Naive thymus-derived CD4-positive, alpha-beta T cell (primary cell): ENCODE results near the gene JAG2. TPM values are rescaled to one million over a fixed set of nuclear protein-coding genes. Genes with fewer than 3 reads are reported as not detected.
A peak's percentile ranks its signal among the peaks of the same experiment; 100 is the strongest.

ENCODE experiments used
- ATAC-seq: fragments of 150-1000 bp; cut with Tn5 transposase; 2 replicates; pipeline ENCODE4 v1.10.0; 2021; ENCODE audit warnings: mild to moderate bottlenecking, moderate library complexity
- CTCF ChIA-PET: fragments of 350-600 bp; sonication (Branson Sonifier 250); formaldehyde crosslinking; loops from one replicate; lab custom pipeline; 2021; ENCODE audit warnings: antibody characterized with exemption; lab: Charles Lee
- POLR2A ChIA-PET: fragments of 350-600 bp; sonication (Branson Sonifier 250); formaldehyde crosslinking; loops from one replicate; lab custom pipeline; 2021; ENCODE audit warnings: antibody characterized with exemption, inconsistent platforms; lab: Charles Lee
- DNase-seq, 9 donors: peaks; one replicate each; pipeline versions ENCODE4 v3.0.0 to v3.0.0-alpha.2; 2020 to 2022; ENCODE audit warnings: mixed read lengths in 1 of 9
- H3K27ac ChIP-seq: one replicate; pipeline ENCODE4 v1.7.0; 2013; ENCODE audit warnings: mild to moderate bottlenecking, low read depth, low read length, moderate library complexity
- H3K27me3 ChIP-seq, 2 donors: one replicate each; pipeline ENCODE4 v1.7.0; 2013; ENCODE audit warnings: low read length in 2 of 2, mild to moderate bottlenecking in 2 of 2, moderate library complexity in 2 of 2; ENCODE audit not compliant: control insufficient read depth in 2 of 2, insufficient read depth in 2 of 2
- H3K36me3 ChIP-seq, 3 experiments: 1 replicate in 2 of 3; 2 replicates in 1 of 3; pipeline ENCODE4 v1.7.0; 2013; ENCODE audit warnings: low read length in 3 of 3, mild to moderate bottlenecking in 3 of 3, moderate library complexity in 1 of 3; ENCODE audit not compliant: insufficient read depth in 3 of 3, control insufficient read depth in 2 of 3
- H3K4me1 ChIP-seq, 2 donors: one replicate each; pipeline ENCODE4 v1.7.0; 2013; ENCODE audit warnings: low read length in 2 of 2, mild to moderate bottlenecking in 2 of 2, moderate library complexity in 1 of 2; ENCODE audit not compliant: control insufficient read depth in 2 of 2, insufficient read depth in 2 of 2
- H3K4me3 ChIP-seq: 2 replicates; pipeline ENCODE4 v1.7.0; 2013; ENCODE audit warnings: mild to moderate bottlenecking, low read length
- H3K9me3 ChIP-seq, 3 experiments: 1 replicate in 2 of 3; 2 replicates in 1 of 3; pipeline ENCODE4 v1.7.0; 2013; ENCODE audit warnings: low read length in 3 of 3; ENCODE audit not compliant: control insufficient read depth in 2 of 3
- H3K27ac Mint-ChIP-seq, 9 donors: one replicate each; pipeline ENCODE4 v1.8.0; 2020 to 2022; ENCODE audit warnings: mixed read lengths in 9 of 9, mild to moderate bottlenecking in 8 of 9, moderate library complexity in 5 of 9, inconsistent platforms in 2 of 9
- H3K27me3 Mint-ChIP-seq, 5 donors: one replicate each; pipeline ENCODE4 v1.8.0; 2021 to 2022; ENCODE audit warnings: mixed read lengths in 5 of 5, mild to moderate bottlenecking in 1 of 5
- H3K36me3 Mint-ChIP-seq, 5 donors: one replicate each; pipeline ENCODE4 v1.8.0; 2020 to 2022; ENCODE audit warnings: mixed read lengths in 5 of 5, mild to moderate bottlenecking in 3 of 5, inconsistent platforms in 1 of 5
- H3K4me1 Mint-ChIP-seq, 7 donors: one replicate each; pipeline ENCODE4 v1.8.0; 2020 to 2022; ENCODE audit warnings: mixed read lengths in 7 of 7, mild to moderate bottlenecking in 3 of 7, inconsistent platforms in 1 of 7
- H3K4me3 Mint-ChIP-seq, 10 donors: one replicate each; pipeline ENCODE4 v1.8.0; 2020 to 2022; ENCODE audit warnings: mild to moderate bottlenecking in 10 of 10, mixed read lengths in 10 of 10, moderate library complexity in 6 of 10, inconsistent platforms in 2 of 10
- H3K9me3 Mint-ChIP-seq, 11 donors: one replicate each; pipeline ENCODE4 v1.8.0; 2020 to 2022; ENCODE audit warnings: mixed read lengths in 11 of 11, mild to moderate bottlenecking in 4 of 11, inconsistent platforms in 1 of 11, moderate library complexity in 1 of 11
- intact Hi-C, 2 donors: fragments of 100-400 bp; cut with micrococcal nuclease; formaldehyde crosslinking; loops; one replicate each; pipeline ENCODE4 v1.15.1; 2023
- polyA plus RNA-seq, 2 donors: library from polyadenylated mRNA; unstranded; fragments of 300-500 nt; fragmentation: Illumina TruSeq; gene quantifications; one replicate each; pipeline ENCODE4 v1.2.3, GENCODE V29; 2021
- total RNA-seq, 6 experiments: library from RNA in 5 of 6; stranded (reverse) in 5 of 6; gene quantifications; 1 replicate in 5 of 6; 2 replicates in 1 of 6; pipeline ENCODE4 v1.2.3 and lab custom pipeline; 2021 to 2026

Gene JAG2
- total and polyA plus RNA-seq, 7 experiments from 2014 or later = 0.21 to 5.7 (median 1.3) TPM; not detected in 1

- Histone ChIP-seq H3K36me3 (no peaks in the 10 kb centered on the region), H3K27me3 (peaks cover 0 to 2% of the 10 kb centered on the region in 2 donors), H3K4me1 (peaks cover 7 to 8% of the 10 kb centered on the region in 2 donors), H3K27ac (no peak overlapping the region), H3K4me3 (no peak overlapping the region), H3K9me3 (no peaks in the 10 kb centered on the region)
- H3K4me1 Mint-ChIP-seq = peaks cover 0 to 13% (median 8%) of the 10 kb centered on the region in 7 donors
- CTCF ChIA-PET = interaction anchor here (0.7 kb wide), 1 partner anchor 33 kb away, joined by 3 read pairs; no protein-coding TSS in a partner anchor
- DNase-seq = no peak
- ATAC-seq = no peak
- peaks cover 0 to 8% (median 0%) of the 10 kb centered on the region in 11 donors for H3K9me3 Mint-ChIP-seq
- H3K36me3 Mint-ChIP-seq = no peaks in the 10 kb centered on the region
- H3K27me3 Mint-ChIP-seq = peaks cover 0 to 20% (median 2%) of the 10 kb centered on the region in 5 donors
- POLR2A ChIA-PET = no interaction called here
- H3K27ac Mint-ChIP-seq = no peak overlapping the region
- intact Hi-C loops = loop anchor here in 1 of 2 donors (10.0 kb wide), 1 partner anchor 396 kb away; the partner anchor contains the start of gene TEDC1
- no peak overlapping the region for H3K4me3 Mint-ChIP-seq
Observed at GRCh38 chr14:105098316-105098715, 70.3 kb downstream of the JAG2 start.

- Histone ChIP-seq H3K36me3 (no peaks in the 10 kb centered on the region), H3K27ac (no peak overlapping the region), H3K4me1 (peaks cover 7 to 9% of the 10 kb centered on the region in 2 donors), H3K4me3 (no peak overlapping the region), H3K27me3 (no peaks in the 10 kb centered on the region), H3K9me3 (no peaks in the 10 kb centered on the region)
- Mint-ChIP-seq H3K36me3 (no peaks in the 10 kb centered on the region), H3K4me1 (peaks cover 0 to 13% (median 10%) of the 10 kb centered on the region in 7 donors), H3K9me3 (peaks cover 0 to 8% (median 0%) of the 10 kb centered on the region in 11 donors), H3K27me3 (peaks cover 0 to 17% (median 0%) of the 10 kb centered on the region in 5 donors), H3K27ac (no peak overlapping the region), H3K4me3 (no peak overlapping the region)
- ChIA-PET CTCF (interaction anchor here (0.7 kb wide), 1 partner anchor 34 kb away, joined by 3 read pairs; no protein-coding TSS in a partner anchor), POLR2A (interaction anchor here (0.6 to 1.0 kb wide), 2 partner anchors 12 to 31 kb away, joined by 3 to 4 read pairs; no protein-coding TSS in a partner anchor)
- no peak for DNase-seq
- intact Hi-C loops = loop anchor here in 1 of 2 donors (10.0 kb wide), 1 partner anchor 397 kb away; the partner anchor contains the start of gene TEDC1
- ATAC-seq = no peak
Observed at GRCh38 chr14:105097794-105098127, 70.8 kb downstream of the JAG2 start.

- no peaks in the 10 kb centered on the region for H3K27me3 ChIP-seq
- Mint-ChIP-seq H3K4me1 (peaks cover 0 to 13% (median 10%) of the 10 kb centered on the region in 7 donors), H3K4me3 (peak overlapping the region in 2 of 10 donors; percentile 15 to 26), H3K9me3 (peaks cover 0 to 8% (median 0%) of the 10 kb centered on the region in 11 donors), H3K36me3 (no peaks in the 10 kb centered on the region), H3K27me3 (peaks cover 0 to 9% (median 0%) of the 10 kb centered on the region in 5 donors), H3K27ac (no peak overlapping the region)
- CTCF ChIA-PET = no interaction called here
- DNase-seq = no peak
- no peaks in the 10 kb centered on the region for H3K9me3 ChIP-seq
- H3K27ac ChIP-seq = no peak overlapping the region
- no peaks in the 10 kb centered on the region for H3K36me3 ChIP-seq
- peaks cover 7 to 15% of the 10 kb centered on the region in 2 donors for H3K4me1 ChIP-seq
- no peak overlapping the region for H3K4me3 ChIP-seq
- intact Hi-C loops = loop anchor here in 1 of 2 donors (10.0 kb wide), 1 partner anchor 398 kb away; the partner anchor contains the start of gene TEDC1
- POLR2A ChIA-PET = no interaction called here
- ATAC-seq = no peak
Observed at GRCh38 chr14:105096206-105096875, 72.2 kb downstream of the JAG2 start.

- H3K27me3 Mint-ChIP-seq = peaks cover 0 to 9% (median 0%) of the 10 kb centered on the region in 5 donors
- peak overlapping the region in 9 of 10 donors; percentile 42 to 78 (median 55) for H3K4me3 Mint-ChIP-seq
- H3K4me1 Mint-ChIP-seq = peaks cover 5 to 19% (median 15%) of the 10 kb centered on the region in 7 donors
- H3K9me3 Mint-ChIP-seq = peaks cover 0 to 8% (median 0%) of the 10 kb centered on the region in 11 donors
- peak overlapping the region in 3 of 9 donors; percentile 5 to 42 (median 12) for H3K27ac Mint-ChIP-seq
- ChIA-PET CTCF (no interaction called here), POLR2A (no interaction called here)
- Histone ChIP-seq H3K27ac (no peak overlapping the region), H3K36me3 (no peaks in the 10 kb centered on the region), H3K9me3 (no peaks in the 10 kb centered on the region), H3K27me3 (no peaks in the 10 kb centered on the region), H3K4me3 (no peak overlapping the region), H3K4me1 (peaks cover 11 to 15% of the 10 kb centered on the region in 2 donors)
- no peak for ATAC-seq
- no peaks in the 10 kb centered on the region for H3K36me3 Mint-ChIP-seq
- DNase-seq = no peak
- intact Hi-C loops = loop anchor here in 1 of 2 donors (10.0 kb wide), 1 partner anchor 399 kb away; the partner anchor contains the start of gene TEDC1
Observed at GRCh38 chr14:105095236-105095805, 73.3 kb downstream of the JAG2 start.

GRCh38 chr14:105094193-105094907 lies 74.2 kb downstream of the JAG2 start:
- ChIA-PET POLR2A (interaction anchor here (0.6 to 1.1 kb wide), 3 partner anchors 14 to 73 kb away, joined by 3 read pairs; partner anchors contain the start of genes CDCA4 and GPR132), CTCF (interaction anchor here (0.7 kb wide), 1 partner anchor 38 kb away, joined by 3 read pairs; no protein-coding TSS in a partner anchor)
- peak in 1 of 9 donors; percentile 11 for DNase-seq
- intact Hi-C loops = loop anchor here in 1 of 2 donors (5.0 to 10.0 kb wide), 6 partner anchors 73 to 433 kb away; partner anchors contain the start of genes BRF1, JAG2, NUDT14 and TEDC1
- H3K4me3 ChIP-seq = peak overlapping the region; percentile 67
- peak overlapping the region in 8 of 9 donors; percentile 41 to 77 (median 62) for H3K27ac Mint-ChIP-seq
- no peaks in the 10 kb centered on the region for H3K36me3 Mint-ChIP-seq
- no peak for ATAC-seq
- no peaks in the 10 kb centered on the region for H3K9me3 ChIP-seq
- no peaks in the 10 kb centered on the region for H3K27me3 ChIP-seq
- no peaks in the 10 kb centered on the region for H3K36me3 ChIP-seq
- peak overlapping the region; percentile 46 to 84 (median 72) for H3K4me3 Mint-ChIP-seq
- H3K4me1 ChIP-seq = peaks cover 14 to 15% of the 10 kb centered on the region in 2 donors
- peak overlapping the region; percentile 87 for H3K27ac ChIP-seq
- H3K27me3 Mint-ChIP-seq = peaks cover 0 to 5% (median 0%) of the 10 kb centered on the region in 5 donors
- H3K9me3 Mint-ChIP-seq = peaks cover 0 to 3% (median 0%) of the 10 kb centered on the region in 11 donors
- peaks cover 5 to 19% (median 16%) of the 10 kb centered on the region in 7 donors for H3K4me1 Mint-ChIP-seq
